ENCODE data around the gene CMTM8.
"Not testable (repeated sequence)": the region's sequence is repeated elsewhere in the genome, so short reads cannot be mapped to it uniquely, and the experiment has no call there.

The CMTM8 gene

GRCh38 chr3:32226875-32227500 is 11.5 kb upstream of the CMTM8 start:
- no peak for DNase-seq
- Histone ChIP-seq H3K4me3 (ENCODE audit: insufficient read depth, low read depth, low read length, poor library complexity, severe bottlenecking) (no peak overlapping the region), H3K27ac (ENCODE audit: insufficient read depth, low read length, poor library complexity, severe bottlenecking) (no peak overlapping the region), H3K4me1 (ENCODE audit: control insufficient read depth, insufficient read depth, low read length, poor library complexity, severe bottlenecking) (no peaks in the 10 kb centered on the region), H3K9me3 (ENCODE audit: control insufficient read depth, low read length) (no peaks in the 10 kb centered on the region), H3K27me3 (replicated peaks; ENCODE audit: control insufficient read depth, insufficient read depth, low read length, poor library complexity, severe bottlenecking) (no peaks in the 10 kb centered on the region), H3K36me3 (ENCODE audit: control insufficient read depth, insufficient read depth, low read length) (no peaks in the 10 kb centered on the region)

GRCh38 chr3:32228743-32229142 is 9.7 kb upstream of the CMTM8 start:
- H3K36me3 ChIP-seq (ENCODE audit: control insufficient read depth, insufficient read depth, low read length); DNase-seq; H3K9me3 ChIP-seq (ENCODE audit: control insufficient read depth, low read length); H3K4me1 ChIP-seq (ENCODE audit: control insufficient read depth, insufficient read depth, low read length, poor library complexity, severe bottlenecking); H3K27ac ChIP-seq (ENCODE audit: insufficient read depth, low read length, poor library complexity, severe bottlenecking); H3K27me3 ChIP-seq (replicated peaks; ENCODE audit: control insufficient read depth, insufficient read depth, low read length, poor library complexity, severe bottlenecking); H3K4me3 ChIP-seq (ENCODE audit: insufficient read depth, low read depth, low read length, poor library complexity, severe bottlenecking): not testable (repeated sequence)

- DNase-seq = no peak
- Histone ChIP-seq H3K36me3 (ENCODE audit: control insufficient read depth, insufficient read depth, low read length) (no peaks in the 10 kb centered on the region), H3K9me3 (ENCODE audit: control insufficient read depth, low read length) (no peaks in the 10 kb centered on the region), H3K27ac (ENCODE audit: insufficient read depth, low read length, poor library complexity, severe bottlenecking) (no peak overlapping the region), H3K4me1 (ENCODE audit: control insufficient read depth, insufficient read depth, low read length, poor library complexity, severe bottlenecking) (no peaks in the 10 kb centered on the region), H3K27me3 (replicated peaks; ENCODE audit: control insufficient read depth, insufficient read depth, low read length, poor library complexity, severe bottlenecking) (no peaks in the 10 kb centered on the region), H3K4me3 (ENCODE audit: insufficient read depth, low read depth, low read length, poor library complexity, severe bottlenecking) (no peak overlapping the region)
Measured at GRCh38 chr3:32229565-32229964, 8.9 kb upstream of the CMTM8 start.

GRCh38 chr3:32236377-32236776 is 2.1 kb upstream of the CMTM8 start:
- DNase-seq = no peak
- Histone ChIP-seq H3K27ac (ENCODE audit: insufficient read depth, low read length, poor library complexity, severe bottlenecking) (no peak overlapping the region), H3K4me3 (ENCODE audit: insufficient read depth, low read depth, low read length, poor library complexity, severe bottlenecking) (no peak overlapping the region), H3K4me1 (ENCODE audit: control insufficient read depth, insufficient read depth, low read length, poor library complexity, severe bottlenecking) (peaks cover 10% of the 10 kb centered on the region), H3K9me3 (ENCODE audit: control insufficient read depth, low read length) (no peaks in the 10 kb centered on the region), H3K27me3 (replicated peaks; ENCODE audit: control insufficient read depth, insufficient read depth, low read length, poor library complexity, severe bottlenecking) (no peaks in the 10 kb centered on the region), H3K36me3 (ENCODE audit: control insufficient read depth, insufficient read depth, low read length) (no peaks in the 10 kb centered on the region)

GRCh38 chr3:32237670-32238452 is 619 bp upstream of the CMTM8 start:
- DNase-seq = no peak
- no peak overlapping the region for H3K27ac ChIP-seq (ENCODE audit: insufficient read depth, low read length, poor library complexity, severe bottlenecking)
- peak overlapping the region; percentile 97 for H3K4me3 ChIP-seq (ENCODE audit: insufficient read depth, low read depth, low read length, poor library complexity, severe bottlenecking)
- peaks cover 10% of the 10 kb centered on the region for H3K4me1 ChIP-seq (ENCODE audit: control insufficient read depth, insufficient read depth, low read length, poor library complexity, severe bottlenecking)
- no peaks in the 10 kb centered on the region for H3K36me3 ChIP-seq (ENCODE audit: control insufficient read depth, insufficient read depth, low read length)
- H3K27me3 ChIP-seq (replicated peaks; ENCODE audit: control insufficient read depth, insufficient read depth, low read length, poor library complexity, severe bottlenecking) = no peaks in the 10 kb centered on the region
- no peaks in the 10 kb centered on the region for H3K9me3 ChIP-seq (ENCODE audit: control insufficient read depth, low read length)

- peak overlapping the region; percentile 97 for H3K4me3 ChIP-seq (ENCODE audit: insufficient read depth, low read depth, low read length, poor library complexity, severe bottlenecking)
- no peaks in the 10 kb centered on the region for H3K27me3 ChIP-seq (replicated peaks; ENCODE audit: control insufficient read depth, insufficient read depth, low read length, poor library complexity, severe bottlenecking)
- H3K4me1 ChIP-seq (ENCODE audit: control insufficient read depth, insufficient read depth, low read length, poor library complexity, severe bottlenecking) = peaks cover 17% of the 10 kb centered on the region
- no peaks in the 10 kb centered on the region for H3K9me3 ChIP-seq (ENCODE audit: control insufficient read depth, low read length)
- H3K27ac ChIP-seq (ENCODE audit: insufficient read depth, low read length, poor library complexity, severe bottlenecking) = peak overlapping the region; percentile 46
- H3K36me3 ChIP-seq (ENCODE audit: control insufficient read depth, insufficient read depth, low read length) = no peaks in the 10 kb centered on the region
- DNase-seq = no peak
Measured at GRCh38 chr3:32239307-32240158, 1.1 kb downstream of the CMTM8 start.

- H3K36me3 ChIP-seq (ENCODE audit: control insufficient read depth, insufficient read depth, low read length) = no peaks in the 10 kb centered on the region
- H3K27me3 ChIP-seq (replicated peaks; ENCODE audit: control insufficient read depth, insufficient read depth, low read length, poor library complexity, severe bottlenecking) = no peaks in the 10 kb centered on the region
- peak overlapping the region; percentile 97 for H3K4me3 ChIP-seq (ENCODE audit: insufficient read depth, low read depth, low read length, poor library complexity, severe bottlenecking)
- H3K27ac ChIP-seq (ENCODE audit: insufficient read depth, low read length, poor library complexity, severe bottlenecking) = no peak overlapping the region
- peak in 2 of 3 donors; percentile 15 to 24 for DNase-seq
- H3K9me3 ChIP-seq (ENCODE audit: control insufficient read depth, low read length) = no peaks in the 10 kb centered on the region
- peaks cover 19% of the 10 kb centered on the region for H3K4me1 ChIP-seq (ENCODE audit: control insufficient read depth, insufficient read depth, low read length, poor library complexity, severe bottlenecking)
Measured at GRCh38 chr3:32240159-32240545, 1.7 kb downstream of the CMTM8 start.

- Histone ChIP-seq H3K27me3 (replicated peaks; ENCODE audit: control insufficient read depth, insufficient read depth, low read length, poor library complexity, severe bottlenecking) (no peaks in the 10 kb centered on the region), H3K9me3 (ENCODE audit: control insufficient read depth, low read length) (no peaks in the 10 kb centered on the region), H3K27ac (ENCODE audit: insufficient read depth, low read length, poor library complexity, severe bottlenecking) (no peak overlapping the region), H3K4me1 (ENCODE audit: control insufficient read depth, insufficient read depth, low read length, poor library complexity, severe bottlenecking) (peaks cover 24% of the 10 kb centered on the region), H3K4me3 (ENCODE audit: insufficient read depth, low read depth, low read length, poor library complexity, severe bottlenecking) (no peak overlapping the region), H3K36me3 (ENCODE audit: control insufficient read depth, insufficient read depth, low read length) (no peaks in the 10 kb centered on the region)
- no peak for DNase-seq
Measured at GRCh38 chr3:32241100-32241499, 2.6 kb downstream of the CMTM8 start.

- Histone ChIP-seq H3K27ac (ENCODE audit: insufficient read depth, low read length, poor library complexity, severe bottlenecking) (no peak overlapping the region), H3K4me3 (ENCODE audit: insufficient read depth, low read depth, low read length, poor library complexity, severe bottlenecking) (no peak overlapping the region), H3K36me3 (ENCODE audit: control insufficient read depth, insufficient read depth, low read length) (no peaks in the 10 kb centered on the region), H3K27me3 (replicated peaks; ENCODE audit: control insufficient read depth, insufficient read depth, low read length, poor library complexity, severe bottlenecking) (no peaks in the 10 kb centered on the region), H3K9me3 (ENCODE audit: control insufficient read depth, low read length) (no peaks in the 10 kb centered on the region), H3K4me1 (ENCODE audit: control insufficient read depth, insufficient read depth, low read length, poor library complexity, severe bottlenecking) (peaks cover 24% of the 10 kb centered on the region)
- no peak for DNase-seq
Measured at GRCh38 chr3:32243519-32243918, 5.0 kb downstream of the CMTM8 start.

GRCh38 chr3:32245200-32245599 is 6.7 kb downstream of the CMTM8 start:
- H3K27me3 ChIP-seq (replicated peaks; ENCODE audit: control insufficient read depth, insufficient read depth, low read length, poor library complexity, severe bottlenecking) = no peaks in the 10 kb centered on the region
- no peaks in the 10 kb centered on the region for H3K36me3 ChIP-seq (ENCODE audit: control insufficient read depth, insufficient read depth, low read length)
- peak overlapping the region; percentile 5 for H3K27ac ChIP-seq (ENCODE audit: insufficient read depth, low read length, poor library complexity, severe bottlenecking)
- DNase-seq = no peak
- peaks cover 19% of the 10 kb centered on the region for H3K4me1 ChIP-seq (ENCODE audit: control insufficient read depth, insufficient read depth, low read length, poor library complexity, severe bottlenecking)
- H3K4me3 ChIP-seq (ENCODE audit: insufficient read depth, low read depth, low read length, poor library complexity, severe bottlenecking) = no peak overlapping the region
- no peaks in the 10 kb centered on the region for H3K9me3 ChIP-seq (ENCODE audit: control insufficient read depth, low read length)

Data from effector memory CD4-positive, alpha-beta T cell (primary cell).